ENCODE measurements around the gene CLIC5. TPM values are rescaled to one million over a fixed set of nuclear protein-coding genes. Genes with fewer than 3 reads are reported as not detected.

The CLIC5 gene
- total RNA-seq, 1 experiment from 2014 or later, result 0.20 TPM

GRCh38 chr6:45880159-45880558 is 135.5 kb downstream of the CLIC5 start:
- no peak overlapping the region for H4K5ac ChIP-seq (ENCODE audit: insufficient read length, low read depth, low read length)
- DNase-seq, result no peak
- no peak overlapping the region for H3K4ac ChIP-seq (ENCODE audit: low read depth, low read length)
- H3K18ac ChIP-seq (ENCODE audit: insufficient read length, low read depth, low read length), result no peak overlapping the region
- H3K27me3 ChIP-seq (ENCODE audit: insufficient read depth, low read length), result no peaks in the 10 kb centered on the region
- H2BK120ac ChIP-seq (ENCODE audit: low read depth, low read length, poor library complexity, severe bottlenecking), result no peak overlapping the region
- H4K20me1 ChIP-seq (ENCODE audit: control insufficient read depth, insufficient read depth, insufficient read length), result no peaks in the 10 kb centered on the region
- no CpG with 5 or more reads among the region's 5 CpGs for WGBS (ENCODE audit: extremely low coverage, insufficient read length, low lambda C conversion rate)
- no peak overlapping the region for H3K14ac ChIP-seq (ENCODE audit: insufficient read depth, low read length)
- H2AFZ ChIP-seq (ENCODE audit: low read length), result no peak overlapping the region
- H3K9me3 ChIP-seq (ENCODE audit: control insufficient read depth, low read depth, low read length), result no peaks in the 10 kb centered on the region
- no peak overlapping the region for H3T11ph ChIP-seq (ENCODE audit: low read length)
- H3K9ac ChIP-seq (ENCODE audit: extremely low read depth, insufficient read length, low read length), result no peak overlapping the region
- H3K27me3 Mint-ChIP-seq (ENCODE audit: low read depth), result no peaks in the 10 kb centered on the region; the same call in 1 of the 2 replicates
- no peak overlapping the region for H3K4me3 Mint-ChIP-seq
- H3K27ac ChIP-seq (ENCODE audit: insufficient read length, low read depth, low read length), result no peak overlapping the region
- no peak overlapping the region for H2BK15ac ChIP-seq (ENCODE audit: low read depth, low read length)
- no peak overlapping the region for H2BK5ac ChIP-seq (ENCODE audit: insufficient read length, low read length)
- H3K4me2 ChIP-seq (ENCODE audit: insufficient read depth, insufficient read length, low read length), result no peak overlapping the region
- no peaks in the 10 kb centered on the region for H3K79me1 ChIP-seq (ENCODE audit: insufficient read depth, low read depth, low read length, poor library complexity, severe bottlenecking)
- no peak overlapping the region for H3K56ac ChIP-seq (ENCODE audit: insufficient read length, low read depth, low read length)
- H3K23me2 ChIP-seq (ENCODE audit: insufficient read length, low read depth, low read length, poor library complexity, severe bottlenecking), result no peaks in the 10 kb centered on the region
- H3K4me1 ChIP-seq (ENCODE audit: insufficient read depth, low read length), result no peaks in the 10 kb centered on the region
- TF ChIP-seq, protein P1, sequence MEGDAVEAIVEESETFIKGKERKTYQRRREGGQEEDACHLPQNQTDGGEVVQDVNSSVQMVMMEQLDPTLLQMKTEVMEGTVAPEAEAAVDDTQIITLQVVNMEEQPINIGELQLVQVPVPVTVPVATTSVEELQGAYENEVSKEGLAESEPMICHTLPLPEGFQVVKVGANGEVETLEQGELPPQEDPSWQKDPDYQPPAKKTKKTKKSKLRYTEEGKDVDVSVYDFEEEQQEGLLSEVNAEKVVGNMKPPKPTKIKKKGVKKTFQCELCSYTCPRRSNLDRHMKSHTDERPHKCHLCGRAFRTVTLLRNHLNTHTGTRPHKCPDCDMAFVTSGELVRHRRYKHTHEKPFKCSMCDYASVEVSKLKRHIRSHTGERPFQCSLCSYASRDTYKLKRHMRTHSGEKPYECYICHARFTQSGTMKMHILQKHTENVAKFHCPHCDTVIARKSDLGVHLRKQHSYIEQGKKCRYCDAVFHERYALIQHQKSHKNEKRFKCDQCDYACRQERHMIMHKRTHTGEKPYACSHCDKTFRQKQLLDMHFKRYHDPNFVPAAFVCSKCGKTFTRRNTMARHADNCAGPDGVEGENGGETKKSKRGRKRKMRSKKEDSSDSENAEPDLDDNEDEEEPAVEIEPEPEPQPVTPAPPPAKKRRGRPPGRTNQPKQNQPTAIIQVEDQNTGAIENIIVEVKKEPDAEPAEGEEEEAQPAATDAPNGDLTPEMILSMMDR (conservative IDR thresholded peaks at IDR 0.05), result no peak
- no peak overlapping the region for H4K8ac ChIP-seq (replicated peaks; ENCODE audit: insufficient read length, low read depth, low read length)
- H2BK20ac ChIP-seq (ENCODE audit: low read depth, low read length, poor library complexity, severe bottlenecking), result no peak overlapping the region
- peak overlapping the region in 1 of 3 experiments; percentile 78; a peak in 1 of 7 replicates for H3K27ac Mint-ChIP-seq
- H2AK5ac ChIP-seq (ENCODE audit: insufficient read length, low read length), result no peak overlapping the region
- no peaks in the 10 kb centered on the region for H3K36me3 Mint-ChIP-seq (ENCODE audit: insufficient read depth in 1 of 3, low read depth in 3 of 3)
- no peak overlapping the region for H4K91ac ChIP-seq (ENCODE audit: insufficient read length, low read depth, low read length)
- no peaks in the 10 kb centered on the region for H3K4me1 Mint-ChIP-seq
- H3K79me2 ChIP-seq (ENCODE audit: insufficient read depth, low read length), result no peaks in the 10 kb centered on the region
- H3K23ac ChIP-seq (ENCODE audit: insufficient read length, low read depth, low read length), result no peak overlapping the region
- H2BK12ac ChIP-seq (ENCODE audit: insufficient read length, low read depth, low read length), result no peak overlapping the region
- no peaks in the 10 kb centered on the region for H3K9me3 Mint-ChIP-seq

All from H9 (cell line).